CD4-positive, alpha-beta T cell treated with Interferon gamma for 1 hour (primary cell): Measurements from ENCODE around the gene SLC6A6.
A peak's percentile ranks its signal among the peaks of the same experiment; 100 is the strongest.
"Not testable (repeated sequence)": the region's sequence is repeated elsewhere in the genome, so short reads cannot be mapped to it uniquely, and the experiment has no call there.

ENCODE experiments used
- DNase-seq: peaks from one replicate; pipeline ENCODE4 v3.0.0-alpha.2; 2020

The SLC6A6 gene

GRCh38 chr3:14508966-14509795 lies 106.8 kb downstream of the SLC6A6 start:
- DNase-seq = peak; percentile 25

GRCh38 chr3:14509796-14510100 lies 107.3 kb downstream of the SLC6A6 start:
- DNase-seq = no peak

- no peak for DNase-seq
Observed at GRCh38 chr3:14510838-14511622, 108.6 kb downstream of the SLC6A6 start.

GRCh38 chr3:14511623-14512280 lies 109.3 kb downstream of the SLC6A6 start:
- no peak for DNase-seq

GRCh38 chr3:14512281-14512941 lies 110.0 kb downstream of the SLC6A6 start:
- no peak for DNase-seq

GRCh38 chr3:14512942-14513327 lies 110.5 kb downstream of the SLC6A6 start:
- DNase-seq = no peak

- no peak for DNase-seq
Observed at GRCh38 chr3:14513566-14514322, 111.3 kb downstream of the SLC6A6 start.

GRCh38 chr3:14514323-14514720 lies 111.9 kb downstream of the SLC6A6 start:
- DNase-seq = no peak

- DNase-seq = not testable (repeated sequence)
Observed at GRCh38 chr3:14515526-14515925, 113.1 kb downstream of the SLC6A6 start.

GRCh38 chr3:14516738-14517345 lies 114.4 kb downstream of the SLC6A6 start:
- no peak for DNase-seq

GRCh38 chr3:14517601-14518431 lies 115.4 kb downstream of the SLC6A6 start:
- no peak for DNase-seq

GRCh38 chr3:14518432-14518802 lies 116.0 kb downstream of the SLC6A6 start:
- no peak for DNase-seq

GRCh38 chr3:14518893-14519292 lies 116.5 kb downstream of the SLC6A6 start:
- DNase-seq = no peak

GRCh38 chr3:14519406-14519805 lies 117.0 kb downstream of the SLC6A6 start:
- DNase-seq = no peak

- no peak for DNase-seq
Observed at GRCh38 chr3:14520149-14520548, 117.7 kb downstream of the SLC6A6 start.

- DNase-seq = no peak
Observed at GRCh38 chr3:14520967-14521366, 118.6 kb downstream of the SLC6A6 start.

GRCh38 chr3:14521611-14522010 lies 119.2 kb downstream of the SLC6A6 start:
- DNase-seq = no peak

- no peak for DNase-seq
Observed at GRCh38 chr3:14522129-14522691, 119.8 kb downstream of the SLC6A6 start.

- DNase-seq = no peak
Observed at GRCh38 chr3:14522768-14523167, 120.4 kb downstream of the SLC6A6 start.

- DNase-seq = no peak
Observed at GRCh38 chr3:14523792-14524191, 121.4 kb downstream of the SLC6A6 start.

GRCh38 chr3:14524311-14524711 lies 121.9 kb downstream of the SLC6A6 start:
- no peak for DNase-seq
